ENCODE results near the gene PRKCG. TPM values are rescaled to one million over a fixed set of nuclear protein-coding genes. Genes with fewer than 3 reads are reported as not detected.
A peak's percentile ranks its signal among the peaks of the same experiment; 100 is the strongest.

Gene PRKCG
- total and polyA plus RNA-seq, 2 of the 8 experiments (the other 6 are each of a cell fraction or from before 2014, with no cell fraction given): 6.1 to 10.6 TPM

GRCh38 chr19:53881482-53882390, at the start of gene PRKCG (continued):
- TF ChIP-seq EP300 (IDR thresholded peaks at IDR 0.05; ENCODE audit: borderline replicate concordance in 1 of 2, low read depth in 2 of 2, low read length in 2 of 2) (peak in 1 of 2 experiments; percentile 15; a peak in 1 of 3 replicates), SP2 (IDR thresholded peaks at IDR 0.05; ENCODE audit: low read length) (no peak), HDAC2 (IDR thresholded peaks at IDR 0.05; ENCODE audit: borderline replicate concordance in 1 of 2, low read depth in 2 of 2, low read length in 2 of 2) (peak in 1 of 2 experiments; percentile 39; a peak in 1 of 4 replicates), BACH1 (IDR thresholded peaks at IDR 0.05; ENCODE audit: low read length) (no peak), KDM1A (IDR thresholded peaks at IDR 0.05; ENCODE audit: borderline replicate concordance, low read length) (no peak), GABPA (IDR thresholded peaks at IDR 0.05; ENCODE audit: borderline replicate concordance, insufficient read depth, low read length) (peak; percentile 56; the same call in 1 of the 2 replicates), BCL11A (IDR thresholded peaks at IDR 0.05; ENCODE audit: low read depth in 2 of 2, low read length in 2 of 2) (no peak), EGR1 (IDR thresholded peaks at IDR 0.05; ENCODE audit: borderline replicate concordance, low read depth, low read length) (no peak), NANOG (IDR thresholded peaks at IDR 0.05; ENCODE audit: insufficient read depth, low read depth, low read length, poor library complexity, severe bottlenecking) (no peak), CHD1 (IDR thresholded peaks at IDR 0.05; ENCODE audit: low read depth, low read length) (no peak), CHD2 (IDR thresholded peaks at IDR 0.05; ENCODE audit: low read length) (no peak), E2F6 (IDR thresholded peaks at IDR 0.05) (0 out of 2 replicates have a peak, but pooled peaks have one; percentile 13), SAP30 (IDR thresholded peaks at IDR 0.05; ENCODE audit: insufficient read depth, insufficient replicate concordance, low read length) (no peak), CTBP2 (IDR thresholded peaks at IDR 0.05; ENCODE audit: borderline replicate concordance, insufficient read depth, insufficient read length, low read length) (no peak), POLR2A (IDR thresholded peaks at IDR 0.05; ENCODE audit: control extremely low read depth in 1 of 2, low read depth in 2 of 2, low read length in 2 of 2) (no peak), RBBP5 (IDR thresholded peaks at IDR 0.05; ENCODE audit: borderline replicate concordance, low read depth, low read length) (no peak), CREB1 (IDR thresholded peaks at IDR 0.05) (no peak), YY1 (IDR thresholded peaks at IDR 0.05; ENCODE audit: low read depth, low read length) (no peak), SIRT6 (IDR thresholded peaks at IDR 0.05; ENCODE audit: low read length) (no peak), RAD21 (IDR thresholded peaks at IDR 0.05 in 1 of 2, conservative IDR thresholded peaks at IDR 0.05 in 1 of 2; ENCODE audit: low read depth in 2 of 2, low read length in 2 of 2) (peak; percentile 12 to 36; a peak in 2 of 4 replicates)
